Endothelial cell of umbilical vein (primary cell): ENCODE data around the gene TK2. TPM values are rescaled to one million over a fixed set of nuclear protein-coding genes. Genes with fewer than 3 reads are reported as not detected.

Experiments
- BruUV-seq: library from RNA; stranded (reverse); fragments of 400-500 nt; replicated peaks from 2 replicates; lab custom pipeline; 2021; lab: Mats Ljungman, UMichigan
- CTCF ChIA-PET: fragments of 300-600, 350-600 bp; sonication (Branson Sonifier 250); formaldehyde crosslinking; loops from one replicate; lab custom pipeline; 2021; ENCODE audit warnings: antibody characterized with exemption, inconsistent platforms; lab: Charles Lee
- POLR2A ChIA-PET: fragments of 300-600, 350-600 bp; sonication (Branson Sonifier 250); formaldehyde crosslinking; loops from one replicate; lab custom pipeline; 2021; ENCODE audit warnings: antibody characterized with exemption, inconsistent platforms; lab: Charles Lee
- DNase-seq: peaks from one replicate; pipeline ENCODE4 v3.0.0-alpha.2; 2011; ENCODE audit warnings: low read depth, low spot score
- FAIRE-seq: peaks from 2 replicates; lab custom pipeline; 2011; peaks lifted over from hg19 to GRCh38; lab: Jason Lieb, UNC
- H2AFZ ChIP-seq: 2 replicates; pipeline ENCODE4 v1.6.0; 2012; ENCODE audit warnings: low read depth, low read length, control low read depth, inconsistent platforms
- H3K27ac ChIP-seq: 2 replicates; pipeline ENCODE4 v1.5.1; 2011; ENCODE audit warnings: low read depth, mild to moderate bottlenecking, control low read depth, low read length, moderate library complexity; ENCODE audit not compliant: insufficient read depth
- H3K27me3 ChIP-seq, 2 experiments: 2 replicates each; pipeline versions ENCODE4 v1.6.0 to v1.6.1; 2011; ENCODE audit warnings: low read length in 2 of 2, mixed read lengths in 1 of 2; ENCODE audit not compliant: control insufficient read depth in 2 of 2, insufficient read depth in 2 of 2
- H3K36me3 ChIP-seq, 2 experiments: 2 replicates in 1 of 2; 3 replicates in 1 of 2; pipeline ENCODE4 v1.5.1; 2011; ENCODE audit warnings: low read length in 2 of 2, mild to moderate bottlenecking in 1 of 2, moderate library complexity in 1 of 2; ENCODE audit not compliant: control insufficient read depth in 2 of 2, insufficient read depth in 2 of 2; ENCODE audit errors: extremely low read depth in 1 of 2
- H3K4me1 ChIP-seq: 3 replicates; pipeline ENCODE4 v1.5.1; 2011; ENCODE audit warnings: mild to moderate bottlenecking, low read length; ENCODE audit not compliant: control insufficient read depth, insufficient read depth; ENCODE audit errors: extremely low read depth
- H3K4me2 ChIP-seq: 2 replicates; pipeline ENCODE4 v1.6.1; 2011; ENCODE audit warnings: low read length, control low read depth, mixed read lengths; ENCODE audit not compliant: insufficient read depth
- H3K4me3 ChIP-seq, 3 experiments: fragments of 200-600 bp in 1 of 3; sonication (generic), shearing (Covaris generic) in 1 of 3; replicated peaks in 1 of 3; 2 replicates each; pipeline ENCODE4 v1.5.1; 2011 to 2016; ENCODE audit warnings: control low read depth in 3 of 3, low read length in 3 of 3, mild to moderate bottlenecking in 2 of 3, inconsistent platforms in 1 of 3, low read depth in 1 of 3, moderate library complexity in 1 of 3; ENCODE audit not compliant: insufficient read depth in 1 of 3
- H3K79me2 ChIP-seq: 2 replicates; pipeline ENCODE4 v1.6.0; 2012; ENCODE audit warnings: low read length, inconsistent platforms; ENCODE audit not compliant: control insufficient read depth, insufficient read depth
- H3K9ac ChIP-seq: replicated peaks from 2 replicates; pipeline ENCODE3; 2011; ENCODE audit warnings: low read length, control low read depth; ENCODE audit not compliant: insufficient read depth; ENCODE audit errors: extremely low read depth
- H3K9me1 ChIP-seq: replicated peaks from 3 replicates; pipeline ENCODE4 v1.6.0; 2011; ENCODE audit warnings: mild to moderate bottlenecking, low read length; ENCODE audit not compliant: control insufficient read depth, insufficient read depth; ENCODE audit errors: extremely low read depth
- H3K9me3 ChIP-seq: replicated peaks from 2 replicates; pipeline ENCODE4 v1.5.1; 2012; ENCODE audit warnings: low read length, inconsistent platforms; ENCODE audit not compliant: control insufficient read depth, insufficient read depth
- H4K20me1 ChIP-seq: replicated peaks from 2 replicates; pipeline ENCODE3; 2011; ENCODE audit warnings: mild to moderate bottlenecking, low read length; ENCODE audit not compliant: control insufficient read depth, insufficient read depth; ENCODE audit errors: extremely low read depth
- EZH2 ChIP-seq: IDR thresholded peaks from 2 replicates; pipeline ENCODE4 v1.6.1; 2012; ENCODE audit warnings: borderline replicate concordance, low read depth, mild to moderate bottlenecking, moderate library complexity, low read length, inconsistent platforms; ENCODE audit not compliant: severe bottlenecking
- FOS ChIP-seq: IDR thresholded peaks from 2 replicates; pipeline ENCODE4 v1.6.1; 2011; ENCODE audit warnings: mild to moderate bottlenecking, low read length, moderate library complexity, borderline replicate concordance; ENCODE audit not compliant: insufficient read depth
- GATA2 ChIP-seq: IDR thresholded peaks from 2 replicates; pipeline ENCODE4 v1.7.0; 2011; ENCODE audit warnings: low read depth, mild to moderate bottlenecking, moderate library complexity, mixed read lengths, low read length; ENCODE audit not compliant: insufficient read length, insufficient read depth
- POLR2AphosphoS5 ChIP-seq: IDR thresholded peaks from 2 replicates; pipeline ENCODE4 v1.6.1; 2012; ENCODE audit warnings: low read depth, mild to moderate bottlenecking, control low read depth, low read length, moderate library complexity; ENCODE audit not compliant: insufficient read depth
- dilution Hi-C: fragments of 300-500 bp; cut with MboI; formaldehyde crosslinking; loops from one replicate; pipeline ENCODE4 v1.15.0; 2019; ENCODE audit warnings: low sequenced_read_pairs; ENCODE audit not compliant: extremely low pct_ligation_motif_present
- intact Hi-C: fragments of 100-400 bp; cut with micrococcal nuclease; formaldehyde crosslinking; loops from one replicate; pipeline ENCODE4 v1.10.0; 2022
- polyA plus RNA-seq, 4 experiments: library from polyadenylated mRNA; depleted of rRNA in 3 of 4; stranded (reverse) in 3 of 4; unstranded in 1 of 4; fragments of >200 nt; gene quantifications; 2 replicates each; pipeline versions ENCODE4 v1.2.1 to v1.2.3, GENCODE V29; 2011 to 2012; ENCODE audit warnings: missing spikeins in 1 of 4
- total RNA-seq: library from RNA; stranded (reverse); gene quantifications from 2 replicates; pipeline ENCODE4 v1.2.3, GENCODE V29; 2021
- TF ChIP-seq, protein P1 (sequence below): IDR thresholded peaks from 2 replicates; pipeline ENCODE4 v1.6.1; 2011; ENCODE audit not compliant: insufficient read depth, insufficient read length
- TF ChIP-seq, protein P2 (sequence below), 2 donors: IDR thresholded peaks; 1 replicate in 1 of 2; 2 replicates in 1 of 2; pipeline ENCODE4 v1.5.1; 2011; ENCODE audit warnings: low read length in 2 of 2, mild to moderate bottlenecking in 2 of 2, moderate library complexity in 2 of 2, control low read depth in 1 of 2, inconsistent platforms in 1 of 2, low read depth in 1 of 2; ENCODE audit not compliant: insufficient read depth in 1 of 2; ENCODE audit errors: extremely low read depth in 1 of 2

Gene TK2
- total and polyA plus RNA-seq, 2 donors (not counting 3 experiments of a cell fraction or from before 2014, with no cell fraction given), result 12.1 to 25.2 TPM

DNA sequence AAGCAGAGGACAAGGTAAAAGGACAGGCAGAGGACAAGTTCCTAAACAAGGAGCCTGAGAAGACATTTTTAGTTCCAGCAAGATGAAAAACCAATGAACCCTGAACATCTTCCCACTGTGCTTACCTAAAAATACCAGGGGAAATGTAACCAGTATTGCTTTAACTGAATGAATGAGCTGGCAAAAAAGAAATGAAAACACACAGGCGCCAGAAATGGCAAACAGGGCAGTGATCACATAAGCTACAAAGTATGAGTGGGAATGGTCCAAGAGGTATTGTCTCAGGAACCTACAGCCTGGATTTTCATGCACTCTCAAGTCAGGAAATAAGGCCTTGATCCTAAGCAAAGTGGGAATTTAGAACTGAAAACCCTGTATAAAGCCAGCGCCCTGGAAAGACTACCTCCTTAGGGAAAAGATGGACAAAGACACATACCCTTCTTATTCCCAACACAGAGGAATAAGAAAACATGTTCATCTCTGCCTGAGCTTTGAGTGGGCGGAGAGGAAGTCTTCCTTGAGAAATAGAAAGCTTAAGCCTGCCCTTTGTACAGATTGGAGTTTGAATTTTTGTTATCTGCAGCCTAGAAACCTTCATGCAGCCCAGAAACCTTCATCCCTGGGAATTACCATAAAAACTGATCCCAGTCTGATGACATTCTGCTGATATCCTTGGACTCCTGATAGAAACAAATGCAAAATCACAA, 31.5 kb upstream of the TK2 start:
- Histone ChIP-seq H3K27ac (no peak overlapping the region), H3K4me2 (no peak overlapping the region), H2AFZ (no peak overlapping the region), H3K9ac (no peak overlapping the region), H3K27me3 (peaks cover 4 to 13% of the 10 kb centered on the region in 2 experiments), H3K36me3 (no peaks in the 10 kb centered on the region), H3K9me1 (no peaks in the 10 kb centered on the region), H4K20me1 (no peaks in the 10 kb centered on the region), H3K79me2 (no peaks in the 10 kb centered on the region), H3K4me1 (peaks cover 18% of the 10 kb centered on the region), H3K9me3 (no peaks in the 10 kb centered on the region), H3K4me3 (no peak overlapping the region)
- FAIRE-seq, result no peak
- DNase-seq, result no peak
- intact Hi-C loops (no loop called here), dilution Hi-C loops (no loop called here)
- CTCF ChIA-PET, result interaction anchor here (1.0 to 2.0 kb wide), 6 partner anchors 8 to 292 kb away, joined by 3 to 9 read pairs (median 6); partner anchors contain the start of gene CKLF
- BruUV-seq, result no TSS peak
- POLR2A ChIA-PET, result no interaction called here
- no peak for TF ChIP-seq POLR2AphosphoS5
- TF ChIP-seq, protein P1, sequence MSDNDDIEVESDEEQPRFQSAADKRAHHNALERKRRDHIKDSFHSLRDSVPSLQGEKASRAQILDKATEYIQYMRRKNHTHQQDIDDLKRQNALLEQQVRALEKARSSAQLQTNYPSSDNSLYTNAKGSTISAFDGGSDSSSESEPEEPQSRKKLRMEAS, result no peak
- TF ChIP-seq EZH2, result no peak
- no peak for TF ChIP-seq FOS
- TF ChIP-seq, protein P2, sequence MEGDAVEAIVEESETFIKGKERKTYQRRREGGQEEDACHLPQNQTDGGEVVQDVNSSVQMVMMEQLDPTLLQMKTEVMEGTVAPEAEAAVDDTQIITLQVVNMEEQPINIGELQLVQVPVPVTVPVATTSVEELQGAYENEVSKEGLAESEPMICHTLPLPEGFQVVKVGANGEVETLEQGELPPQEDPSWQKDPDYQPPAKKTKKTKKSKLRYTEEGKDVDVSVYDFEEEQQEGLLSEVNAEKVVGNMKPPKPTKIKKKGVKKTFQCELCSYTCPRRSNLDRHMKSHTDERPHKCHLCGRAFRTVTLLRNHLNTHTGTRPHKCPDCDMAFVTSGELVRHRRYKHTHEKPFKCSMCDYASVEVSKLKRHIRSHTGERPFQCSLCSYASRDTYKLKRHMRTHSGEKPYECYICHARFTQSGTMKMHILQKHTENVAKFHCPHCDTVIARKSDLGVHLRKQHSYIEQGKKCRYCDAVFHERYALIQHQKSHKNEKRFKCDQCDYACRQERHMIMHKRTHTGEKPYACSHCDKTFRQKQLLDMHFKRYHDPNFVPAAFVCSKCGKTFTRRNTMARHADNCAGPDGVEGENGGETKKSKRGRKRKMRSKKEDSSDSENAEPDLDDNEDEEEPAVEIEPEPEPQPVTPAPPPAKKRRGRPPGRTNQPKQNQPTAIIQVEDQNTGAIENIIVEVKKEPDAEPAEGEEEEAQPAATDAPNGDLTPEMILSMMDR (IDR thresholded peaks at IDR 0.05; ENCODE audit: extremely low read depth in 1 of 2, insufficient read depth in 1 of 2, low read depth in 1 of 2, low read length in 2 of 2), result no peak
- no peak for TF ChIP-seq GATA2
